SK-N-SH (cell line): Measurements from ENCODE around the gene MTG1. TPM values are rescaled to one million over a fixed set of nuclear protein-coding genes. Genes with fewer than 3 reads are reported as not detected.

Source experiments
- CTCF ChIA-PET: fragments of 300-600, 350-600 bp; formaldehyde crosslinking; extraction: SDS; loops from one replicate; lab custom pipeline; 2021; lab: Yijun Ruan, JAX
- POLR2A ChIA-PET: fragments of 350-600 bp; sonication (Branson Sonifier 250); formaldehyde crosslinking; extraction: SDS; loops from one replicate; lab custom pipeline; 2020; ENCODE audit warnings: antibody characterized with exemption, inconsistent platforms; lab: Yijun Ruan, JAX
- DNase-seq: peaks from one replicate; pipeline ENCODE4 v3.0.0; 2012
- H2AFZ ChIP-seq: fragments of 200-600 bp; sonication (generic); 2 replicates; pipeline ENCODE4 v1.8.1; 2016; ENCODE audit warnings: antibody characterized with exemption, mild to moderate bottlenecking, low read depth
- H3F3A ChIP-seq: fragments of 200-600 bp; sonication (generic); replicated peaks from 2 replicates; pipeline ENCODE3; 2016; ENCODE audit warnings: antibody characterized with exemption, mild to moderate bottlenecking; ENCODE audit not compliant: insufficient read depth
- H3K27ac ChIP-seq, 2 experiments: fragments of 200-500 bp in 1 of 2; fragments of 200-600 bp in 1 of 2; sonication (Bioruptor generic) in 1 of 2; sonication (generic), shearing (Covaris generic) in 1 of 2; 2 replicates each; pipeline versions ENCODE4 v1.5.1 to v1.6.1; 2014 to 2016; ENCODE audit warnings: low read depth in 2 of 2, inconsistent platforms in 1 of 2, low read length in 1 of 2, mild to moderate bottlenecking in 1 of 2, mixed read lengths in 1 of 2
- H3K27me3 ChIP-seq: fragments of 200-600 bp; sonication (generic), shearing (Covaris generic); 2 replicates; pipeline ENCODE4 v1.6.1; 2016; ENCODE audit warnings: mixed run types; ENCODE audit not compliant: insufficient read depth
- H3K36me3 ChIP-seq, 2 experiments: fragments of 200-500 bp in 1 of 2; fragments of 200-600 bp in 1 of 2; sonication (Bioruptor generic) in 1 of 2; sonication (generic) in 1 of 2; replicated peaks in 1 of 2; 2 replicates each; pipeline versions ENCODE3 to v1.5.1; 2014 to 2016; ENCODE audit warnings: low read length in 1 of 2, mild to moderate bottlenecking in 1 of 2; ENCODE audit not compliant: insufficient read depth in 2 of 2, control insufficient read depth in 1 of 2
- H3K4me1 ChIP-seq, 2 experiments: fragments of 200-500 bp in 1 of 2; fragments of 200-600 bp in 1 of 2; sonication (Bioruptor generic) in 1 of 2; sonication (generic), shearing (Covaris generic) in 1 of 2; 2 replicates each; pipeline versions ENCODE4 v1.5.1 to v1.6.1; 2014 to 2016; ENCODE audit warnings: low read depth in 1 of 2, low read length in 1 of 2, mixed run types in 1 of 2; ENCODE audit not compliant: insufficient read depth in 2 of 2, control insufficient read depth in 1 of 2
- H3K4me2 ChIP-seq: fragments of 200-600 bp; sonication (generic), shearing (Covaris generic); 2 replicates; pipeline ENCODE4 v1.6.1; 2017; ENCODE audit warnings: mixed run types
- H3K4me3 ChIP-seq, 2 experiments: fragments of 200-500 bp in 1 of 2; fragments of 200-600 bp in 1 of 2; sonication (Bioruptor generic) in 1 of 2; sonication (generic), shearing (Covaris generic) in 1 of 2; 2 replicates each; pipeline versions ENCODE4 v1.5.1 to v1.8.1; 2014 to 2016; ENCODE audit warnings: low read depth in 2 of 2, inconsistent platforms in 1 of 2, low read length in 1 of 2, mild to moderate bottlenecking in 1 of 2, mixed read lengths in 1 of 2, moderate library complexity in 1 of 2
- H3K79me2 ChIP-seq: fragments of 200-600 bp; sonication (generic); 2 replicates; pipeline ENCODE4 v1.8.1; 2017; ENCODE audit warnings: mild to moderate bottlenecking; ENCODE audit not compliant: insufficient read depth
- H3K9ac ChIP-seq: fragments of 200-600 bp; sonication (generic); 2 replicates; pipeline ENCODE4 v1.6.1; 2017; ENCODE audit warnings: mixed run types
- H3K9me2 ChIP-seq: fragments of 200-600 bp; sonication (generic); 2 replicates; pipeline ENCODE4 v1.6.1; 2017; ENCODE audit warnings: mixed run types
- H3K9me3 ChIP-seq: fragments of 200-600 bp; sonication (generic); 2 replicates; pipeline ENCODE4 v1.6.1; 2017; ENCODE audit warnings: mixed run types, mild to moderate bottlenecking, moderate library complexity
- H4K20me1 ChIP-seq: fragments of 200-600 bp; sonication (generic); 2 replicates; pipeline ENCODE4 v1.6.1; 2017; ENCODE audit warnings: mild to moderate bottlenecking, mixed run types; ENCODE audit not compliant: insufficient read depth
- CHD2 ChIP-seq: fragments of 150-350 bp; IDR thresholded peaks from 2 replicates; pipeline ENCODE4 v1.6.1; 2018; ENCODE audit warnings: low read length; ENCODE audit not compliant: partially characterized antibody
- CTCF ChIP-seq: fragments of 200-600 bp; sonication (generic); IDR thresholded peaks from 2 replicates; pipeline ENCODE4 v1.6.1; 2017; ENCODE audit warnings: antibody characterized with exemption, mild to moderate bottlenecking, moderate library complexity
- ELF1 ChIP-seq: IDR thresholded peaks from 2 replicates; pipeline ENCODE4 v1.4.0; 2012
- EP300 ChIP-seq, 2 experiments: IDR thresholded peaks; 2 replicates each; pipeline versions ENCODE4 v1.4.0 to v1.6.1; 2012; ENCODE audit warnings: borderline replicate concordance in 1 of 2, low read depth in 1 of 2, low read length in 1 of 2
- FOSL2 ChIP-seq: IDR thresholded peaks from 2 replicates; pipeline ENCODE4 v1.4.0; 2012; ENCODE audit warnings: low read depth, mild to moderate bottlenecking, moderate library complexity, borderline replicate concordance
- FOXJ3 ChIP-seq: sonication (generic); formaldehyde crosslinking; IDR thresholded peaks from 2 replicates; pipeline ENCODE4 v1.5.1; 2020; ENCODE audit warnings: mild to moderate bottlenecking, missing genetic modification reagents
- FOXM1 ChIP-seq: IDR thresholded peaks from 2 replicates; pipeline ENCODE4 v1.4.0; 2012; ENCODE audit warnings: low read depth, mild to moderate bottlenecking
- GABPA ChIP-seq: IDR thresholded peaks from 2 replicates; pipeline ENCODE4 v1.4.0; 2012; ENCODE audit warnings: low read depth, mild to moderate bottlenecking
- GATA2 ChIP-seq: sonication (generic); formaldehyde crosslinking; IDR thresholded peaks from 2 replicates; pipeline ENCODE4 v1.5.0; 2020; ENCODE audit warnings: mild to moderate bottlenecking, missing genetic modification reagents
- IRF3 ChIP-seq: fragments of 150-350 bp; IDR thresholded peaks from 2 replicates; pipeline ENCODE4 v1.6.1; 2016; ENCODE audit warnings: mild to moderate bottlenecking, low read depth, low read length
- JUND ChIP-seq: IDR thresholded peaks from 2 replicates; pipeline ENCODE4 v1.4.0; 2012
- MEF2A ChIP-seq: IDR thresholded peaks from 2 replicates; pipeline ENCODE4 v1.4.0; 2012; ENCODE audit warnings: low read depth, borderline replicate concordance
- POLR2AphosphoS5 ChIP-seq: IDR thresholded peaks from 2 replicates; pipeline ENCODE4 v1.6.1; 2012; ENCODE audit warnings: low read depth, low read length
- RAD21 ChIP-seq: IDR thresholded peaks from 2 replicates; pipeline ENCODE4 v1.6.1; 2012; ENCODE audit warnings: mild to moderate bottlenecking, low read length
- RXRA ChIP-seq: IDR thresholded peaks from 2 replicates; pipeline ENCODE4 v1.4.0; 2012; ENCODE audit warnings: low read depth, mild to moderate bottlenecking, borderline replicate concordance
- TCF12 ChIP-seq: IDR thresholded peaks from 2 replicates; pipeline ENCODE4 v1.4.0; 2012
- TEAD4 ChIP-seq: IDR thresholded peaks from 2 replicates; pipeline ENCODE4 v1.4.0; 2012; ENCODE audit warnings: mild to moderate bottlenecking, borderline replicate concordance; ENCODE audit not compliant: insufficient read depth
- WGBS: methylation state at CpG from one replicate; pipeline ENCODE4 v1.1.6; 2017; ENCODE audit warnings: low lambda C conversion rate; 5-methylcytosine and 5-hydroxymethylcytosine counted together
- polyA plus RNA-seq, 3 experiments: library from polyadenylated mRNA; depleted of rRNA; stranded (reverse); fragments of >200 nt; gene quantifications; 2 replicates each; pipeline ENCODE4 v1.2.3, GENCODE V29; 2012
- TF ChIP-seq, protein P1 (sequence below): IDR thresholded peaks from 2 replicates; pipeline ENCODE4 v1.6.1; 2012; ENCODE audit warnings: mild to moderate bottlenecking, low read depth, low read length, moderate library complexity
- TF ChIP-seq, protein P2 (sequence below): IDR thresholded peaks from 2 replicates; pipeline ENCODE4; 2012
- TF ChIP-seq, protein P3 (sequence below): IDR thresholded peaks from 2 replicates; pipeline ENCODE4 v1.4.0; 2012; ENCODE audit warnings: low read depth, borderline replicate concordance

The MTG1 gene
- polyA plus RNA-seq, 1 of the 3 experiments (the other 2 are of a cell fraction) = 86.4 TPM

DNA sequence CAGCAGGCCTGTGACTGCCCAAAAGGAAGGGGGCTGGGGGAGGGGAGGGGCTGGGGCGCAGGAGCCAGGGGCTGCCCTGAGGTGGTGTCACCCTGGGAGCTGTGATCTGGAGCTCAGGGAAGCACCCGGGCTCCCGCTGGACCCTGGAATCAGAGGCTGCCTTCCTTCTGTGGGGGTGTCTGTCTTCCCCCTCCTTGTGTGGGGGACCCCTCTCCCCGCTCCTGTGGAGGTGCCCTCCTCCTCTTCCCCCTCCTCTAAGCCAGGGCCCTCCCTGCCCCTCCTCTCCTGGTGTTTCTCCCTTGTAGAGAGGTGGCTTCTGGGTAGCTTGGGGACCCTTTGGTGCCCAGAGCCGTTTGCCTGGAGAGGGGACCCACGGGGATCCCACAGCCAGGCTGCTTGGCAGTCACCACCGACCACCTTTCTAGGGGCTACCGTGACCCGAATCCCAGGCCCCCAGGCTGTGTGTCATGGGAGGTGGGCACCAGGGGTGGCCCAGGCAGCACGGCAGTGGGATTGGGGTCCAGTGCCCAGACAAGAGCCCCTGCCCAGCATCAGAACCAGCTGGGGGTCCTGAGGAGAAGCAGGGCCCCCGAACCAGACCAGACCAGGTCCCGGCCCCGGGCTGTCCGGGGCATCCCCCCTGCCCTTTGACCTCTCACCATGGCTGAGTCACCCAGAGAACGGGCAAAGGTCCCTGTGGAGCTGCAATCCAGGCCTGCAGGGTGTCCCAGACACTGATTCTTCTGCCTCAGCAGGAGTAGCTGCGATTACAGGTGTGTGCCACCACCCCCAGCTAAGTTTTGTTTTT is 46.0 kb upstream of the MTG1 start (continued):
- TF ChIP-seq RAD21 = no peak

DNA sequence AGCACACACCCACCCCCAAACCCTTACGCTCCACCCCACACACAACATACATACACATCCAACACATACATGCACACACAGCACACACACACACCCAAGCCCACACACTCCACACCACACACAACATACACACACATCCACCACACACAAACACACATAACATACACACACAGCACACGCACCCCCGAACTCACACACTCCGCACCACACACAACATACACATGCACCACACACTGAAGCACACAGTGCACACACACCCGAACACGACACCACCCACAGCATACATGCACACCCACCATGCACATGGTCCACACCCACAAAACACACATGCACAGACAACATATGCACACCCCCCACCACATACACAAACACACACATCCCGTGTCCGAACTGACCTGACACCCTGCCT is 44.8 kb upstream of the MTG1 start:
- H3K79me2 ChIP-seq = no peaks in the 10 kb centered on the region
- TF ChIP-seq CHD2 (no peak), CTCF (no peak), EP300 (IDR thresholded peaks at IDR 0.05; ENCODE audit: borderline replicate concordance in 1 of 2, low read depth in 1 of 2, low read length in 1 of 2) (no peak), IRF3 (no peak), RXRA (no peak), TEAD4 (no peak), FOSL2 (no peak), TCF12 (no peak), MEF2A (no peak), JUND (no peak), POLR2AphosphoS5 (no peak), GABPA (no peak), ELF1 (no peak), FOXJ3 (CRISPR knock-in tag) (no peak), GATA2 (no peak), FOXM1 (no peak), RAD21 (no peak)
- TF ChIP-seq, protein P1, sequence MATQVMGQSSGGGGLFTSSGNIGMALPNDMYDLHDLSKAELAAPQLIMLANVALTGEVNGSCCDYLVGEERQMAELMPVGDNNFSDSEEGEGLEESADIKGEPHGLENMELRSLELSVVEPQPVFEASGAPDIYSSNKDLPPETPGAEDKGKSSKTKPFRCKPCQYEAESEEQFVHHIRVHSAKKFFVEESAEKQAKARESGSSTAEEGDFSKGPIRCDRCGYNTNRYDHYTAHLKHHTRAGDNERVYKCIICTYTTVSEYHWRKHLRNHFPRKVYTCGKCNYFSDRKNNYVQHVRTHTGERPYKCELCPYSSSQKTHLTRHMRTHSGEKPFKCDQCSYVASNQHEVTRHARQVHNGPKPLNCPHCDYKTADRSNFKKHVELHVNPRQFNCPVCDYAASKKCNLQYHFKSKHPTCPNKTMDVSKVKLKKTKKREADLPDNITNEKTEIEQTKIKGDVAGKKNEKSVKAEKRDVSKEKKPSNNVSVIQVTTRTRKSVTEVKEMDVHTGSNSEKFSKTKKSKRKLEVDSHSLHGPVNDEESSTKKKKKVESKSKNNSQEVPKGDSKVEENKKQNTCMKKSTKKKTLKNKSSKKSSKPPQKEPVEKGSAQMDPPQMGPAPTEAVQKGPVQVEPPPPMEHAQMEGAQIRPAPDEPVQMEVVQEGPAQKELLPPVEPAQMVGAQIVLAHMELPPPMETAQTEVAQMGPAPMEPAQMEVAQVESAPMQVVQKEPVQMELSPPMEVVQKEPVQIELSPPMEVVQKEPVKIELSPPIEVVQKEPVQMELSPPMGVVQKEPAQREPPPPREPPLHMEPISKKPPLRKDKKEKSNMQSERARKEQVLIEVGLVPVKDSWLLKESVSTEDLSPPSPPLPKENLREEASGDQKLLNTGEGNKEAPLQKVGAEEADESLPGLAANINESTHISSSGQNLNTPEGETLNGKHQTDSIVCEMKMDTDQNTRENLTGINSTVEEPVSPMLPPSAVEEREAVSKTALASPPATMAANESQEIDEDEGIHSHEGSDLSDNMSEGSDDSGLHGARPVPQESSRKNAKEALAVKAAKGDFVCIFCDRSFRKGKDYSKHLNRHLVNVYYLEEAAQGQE = no peak
- TF ChIP-seq, protein P2, sequence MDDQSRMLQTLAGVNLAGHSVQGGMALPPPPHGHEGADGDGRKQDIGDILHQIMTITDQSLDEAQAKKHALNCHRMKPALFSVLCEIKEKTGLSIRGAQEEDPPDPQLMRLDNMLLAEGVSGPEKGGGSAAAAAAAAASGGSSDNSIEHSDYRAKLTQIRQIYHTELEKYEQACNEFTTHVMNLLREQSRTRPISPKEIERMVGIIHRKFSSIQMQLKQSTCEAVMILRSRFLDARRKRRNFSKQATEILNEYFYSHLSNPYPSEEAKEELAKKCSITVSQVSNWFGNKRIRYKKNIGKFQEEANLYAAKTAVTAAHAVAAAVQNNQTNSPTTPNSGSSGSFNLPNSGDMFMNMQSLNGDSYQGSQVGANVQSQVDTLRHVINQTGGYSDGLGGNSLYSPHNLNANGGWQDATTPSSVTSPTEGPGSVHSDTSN = no peak
- TF ChIP-seq, protein P3, sequence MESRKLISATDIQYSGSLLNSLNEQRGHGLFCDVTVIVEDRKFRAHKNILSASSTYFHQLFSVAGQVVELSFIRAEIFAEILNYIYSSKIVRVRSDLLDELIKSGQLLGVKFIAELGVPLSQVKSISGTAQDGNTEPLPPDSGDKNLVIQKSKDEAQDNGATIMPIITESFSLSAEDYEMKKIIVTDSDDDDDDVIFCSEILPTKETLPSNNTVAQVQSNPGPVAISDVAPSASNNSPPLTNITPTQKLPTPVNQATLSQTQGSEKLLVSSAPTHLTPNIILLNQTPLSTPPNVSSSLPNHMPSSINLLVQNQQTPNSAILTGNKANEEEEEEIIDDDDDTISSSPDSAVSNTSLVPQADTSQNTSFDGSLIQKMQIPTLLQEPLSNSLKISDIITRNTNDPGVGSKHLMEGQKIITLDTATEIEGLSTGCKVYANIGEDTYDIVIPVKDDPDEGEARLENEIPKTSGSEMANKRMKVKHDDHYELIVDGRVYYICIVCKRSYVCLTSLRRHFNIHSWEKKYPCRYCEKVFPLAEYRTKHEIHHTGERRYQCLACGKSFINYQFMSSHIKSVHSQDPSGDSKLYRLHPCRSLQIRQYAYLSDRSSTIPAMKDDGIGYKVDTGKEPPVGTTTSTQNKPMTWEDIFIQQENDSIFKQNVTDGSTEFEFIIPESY = no peak

More for the DNA sequence above, 44.8 kb upstream of the MTG1 start:
- Histone ChIP-seq H3K4me1 (peaks cover 0 to 11% of the 10 kb centered on the region in 2 experiments; a peak in 1 of 4 replicates), H2AFZ (no peak overlapping the region), H3K4me2 (no peak overlapping the region), H3K4me3 (no peak overlapping the region), H3K27ac (no peak overlapping the region), H4K20me1 (no peaks in the 10 kb centered on the region), H3K36me3 (no peaks in the 10 kb centered on the region), H3K9me2 (no peaks in the 10 kb centered on the region), H3F3A (no peaks in the 10 kb centered on the region), H3K27me3 (peaks cover 18% of the 10 kb centered on the region; the same call in 1 of the 2 replicates), H3K9me3 (no peaks in the 10 kb centered on the region), H3K9ac (no peak overlapping the region)
- 54% methylated on average over 6 of the region's 8 CpGs for WGBS
- DNase-seq = no peak
- CTCF ChIA-PET = no interaction called here
- POLR2A ChIA-PET = no interaction called here
